HG02870 (cell line): ENCODE data around the gene MAGEA6.
"Not testable (repeated sequence)": the region's sequence is repeated elsewhere in the genome, so short reads cannot be mapped to it uniquely, and the experiment has no call there.

ENCODE experiments used
- ATAC-seq: cut with Tn5 transposase; IDR thresholded peaks from one replicate; pipeline ENCODE4 v1.9.1; 2021; ENCODE audit warnings: mild to moderate bottlenecking, moderate library complexity; ENCODE audit not compliant: unreplicated experiment

MAGEA6 gene

DNA sequence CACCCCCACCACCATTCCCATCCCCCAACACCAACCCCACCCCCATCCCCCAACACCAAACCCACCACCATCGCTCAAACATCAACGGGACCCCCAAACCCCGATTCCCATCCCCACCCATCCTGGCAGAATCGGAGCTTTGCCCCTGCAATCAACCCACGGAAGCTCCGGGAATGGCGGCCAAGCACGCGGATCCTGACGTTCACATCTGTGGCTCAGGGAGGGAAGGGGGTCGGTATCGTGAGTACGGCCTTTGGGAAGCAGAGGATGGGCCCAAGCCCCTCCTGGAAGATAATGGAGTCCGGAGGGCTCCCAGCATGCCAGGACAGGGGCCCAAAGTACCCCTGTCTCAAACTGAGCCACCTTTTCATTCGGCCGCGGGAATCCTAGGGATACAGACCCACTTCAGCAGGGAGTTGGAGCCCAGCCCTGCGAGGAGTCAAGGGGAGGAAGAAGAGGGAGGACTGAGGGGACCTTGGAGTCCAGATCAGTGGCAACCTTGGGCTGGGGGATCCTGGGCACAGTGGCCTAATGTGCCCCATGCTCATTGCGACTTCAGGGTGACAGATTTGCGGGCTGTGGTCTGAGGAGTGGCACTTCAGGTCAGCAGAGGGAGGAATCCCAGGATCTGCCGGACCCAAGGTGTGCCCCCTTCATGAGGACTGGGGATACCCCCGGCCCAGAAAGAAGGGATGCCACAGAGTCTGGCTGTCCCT is 35.2 kb downstream of the MAGEA6 start:
- not testable (repeated sequence) for ATAC-seq

DNA sequence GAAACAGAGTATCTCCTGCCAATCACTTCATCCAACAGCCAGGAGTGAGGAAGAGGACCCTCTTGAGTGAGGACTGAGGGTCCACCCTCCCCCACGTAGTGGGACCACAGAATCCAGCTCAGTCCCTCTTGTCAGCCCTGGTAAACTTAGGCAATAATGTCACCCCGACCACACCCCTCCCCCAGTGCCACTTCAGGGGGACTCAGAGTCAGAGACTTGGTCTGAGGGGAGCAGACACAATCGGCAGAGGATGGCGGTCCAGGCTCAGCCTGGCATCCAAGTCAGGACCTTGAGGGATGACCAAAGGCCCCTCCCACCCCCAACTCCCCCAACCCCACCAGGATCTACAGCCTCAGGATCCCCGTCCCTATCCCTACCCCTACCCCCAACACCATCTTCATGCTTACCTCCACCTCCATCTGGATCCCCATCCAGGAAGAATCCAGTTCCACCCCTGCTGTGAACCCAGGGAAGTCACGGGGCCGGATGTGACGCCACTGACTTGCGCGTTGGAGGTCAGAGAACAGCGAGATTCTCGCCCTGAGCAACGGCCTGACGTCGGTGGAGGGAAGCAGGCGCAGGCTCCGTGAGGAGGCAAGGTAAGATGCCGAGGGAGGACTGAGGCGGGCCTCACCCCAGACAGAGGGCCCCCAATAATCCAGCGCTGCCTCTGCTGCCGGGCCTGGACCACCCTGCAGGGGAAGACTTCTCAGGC is 36.1 kb downstream of the MAGEA6 start, which contains the start of the genes CSAG1 and MAGEA12:
CSAG1 (minus strand) TSS at position 461 of the 715 bp plus-strand sequence. CDS start 1,261 bp downstream, outside the sequence.
MAGEA12 (plus strand) TSS at position 497 of the 715 bp plus-strand sequence. CDS start 2,405 bp downstream, outside the sequence.
- ATAC-seq = no peak

DNA sequence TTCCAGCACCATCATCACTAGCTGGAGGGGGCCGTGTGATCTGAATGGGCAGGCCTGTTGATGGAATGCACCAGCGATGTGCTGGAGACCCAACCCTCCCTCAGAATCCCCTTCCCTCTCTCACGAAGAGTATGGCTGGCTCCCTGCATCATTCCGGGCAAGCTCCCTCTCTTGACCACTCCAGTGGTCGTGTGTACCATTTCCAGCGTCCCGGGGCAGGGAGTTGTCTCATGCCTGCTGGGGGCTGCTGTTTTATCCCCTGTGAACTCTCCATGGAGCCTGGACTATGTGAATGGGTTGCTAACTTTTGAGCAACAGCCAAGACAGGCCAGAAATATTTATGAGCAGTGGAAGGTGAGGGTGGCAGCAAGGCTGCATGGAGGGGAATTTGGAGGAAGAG is 44.1 kb downstream of the MAGEA6 start:
- no peak for ATAC-seq
